HK-2 (cell line): Measurements from ENCODE around the gene FGGY.
A peak's percentile ranks its signal among the peaks of the same experiment; 100 is the strongest.
"Not testable (repeated sequence)": the region's sequence is repeated elsewhere in the genome, so short reads cannot be mapped to it uniquely, and the experiment has no call there.

Experiments used
- DNase-seq: peaks from one replicate; pipeline ENCODE4 v3.0.0-alpha.2; 2018; ENCODE audit not compliant: unreplicated experiment

Gene FGGY

GRCh38 chr1:59296358-59297256 lies at the start of gene FGGY:
FGGY (plus strand) TSS chr1:59297094; CDS start chr1:59321550, 24,456 bp downstream.
- DNase-seq: peak; percentile 97

GRCh38 chr1:59248758-59249157 lies 48.1 kb upstream of the FGGY start:
- DNase-seq: no peak

GRCh38 chr1:59249396-59250137 lies 47.3 kb upstream of the FGGY start:
- no peak for DNase-seq

GRCh38 chr1:59251061-59251460 lies 45.8 kb upstream of the FGGY start:
- DNase-seq: not testable (repeated sequence)

GRCh38 chr1:59256429-59256828 lies 40.5 kb upstream of the FGGY start:
- DNase-seq: not testable (repeated sequence)

- no peak for DNase-seq
These were observed 38.4 kb upstream of the FGGY start for GRCh38 chr1:59258412-59259032.

- no peak for DNase-seq
These were observed 35.4 kb upstream of the FGGY start for GRCh38 chr1:59261537-59261936.

GRCh38 chr1:59262631-59263030 lies 34.3 kb upstream of the FGGY start:
- DNase-seq: no peak

- DNase-seq: no peak
These were observed 33.8 kb upstream of the FGGY start for GRCh38 chr1:59263111-59263510.

GRCh38 chr1:59265622-59266021 lies 31.3 kb upstream of the FGGY start:
- no peak for DNase-seq

GRCh38 chr1:59266180-59266926 lies 30.5 kb upstream of the FGGY start:
- no peak for DNase-seq

GRCh38 chr1:59266927-59267293 lies 30.0 kb upstream of the FGGY start:
- no peak for DNase-seq

GRCh38 chr1:59268406-59268805 lies 28.5 kb upstream of the FGGY start:
- DNase-seq: no peak

- no peak for DNase-seq
These were observed 25.2 kb upstream of the FGGY start for GRCh38 chr1:59271561-59272260.

- no peak for DNase-seq
These were observed 24.4 kb upstream of the FGGY start for GRCh38 chr1:59272507-59272906.

GRCh38 chr1:59276439-59276851 lies 20.4 kb upstream of the FGGY start:
- DNase-seq: no peak

GRCh38 chr1:59278780-59279354 lies 18.0 kb upstream of the FGGY start:
- no peak for DNase-seq

- DNase-seq: no peak
These were observed 17.2 kb upstream of the FGGY start for GRCh38 chr1:59279645-59280044.

- DNase-seq: no peak
These were observed 13.9 kb upstream of the FGGY start for GRCh38 chr1:59282951-59283350.

GRCh38 chr1:59285691-59286090 lies 11.2 kb upstream of the FGGY start:
- DNase-seq: no peak

GRCh38 chr1:59288046-59288445 lies 8.8 kb upstream of the FGGY start:
- no peak for DNase-seq
